NT2/D1 (cell line): ENCODE data around the gene GINS2.

ENCODE experiments used
- YY1 ChIP-seq: IDR thresholded peaks from 2 replicates; pipeline ENCODE4 v1.6.1; 2011; ENCODE audit not compliant: insufficient read length, insufficient read depth
- ZNF274 ChIP-seq: IDR thresholded peaks from 2 replicates; pipeline ENCODE4 v1.6.1; 2011; ENCODE audit warnings: mild to moderate bottlenecking, low read depth, low read length

DNA sequence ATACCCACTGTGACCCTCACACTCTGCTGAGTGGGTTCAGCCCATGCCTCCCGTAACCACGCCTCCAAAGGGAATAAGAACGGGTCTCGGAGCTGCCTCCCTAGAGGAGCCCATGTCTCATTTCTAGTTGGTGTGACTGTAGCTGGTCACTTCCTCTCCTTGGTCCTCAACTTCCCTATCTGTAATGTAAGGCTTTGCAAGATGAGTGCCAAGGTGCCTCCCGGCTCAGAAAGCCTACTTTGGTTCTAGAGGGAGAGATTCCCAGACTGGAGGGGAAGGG lies 41.4 kb upstream of the GINS2 start:
- TF ChIP-seq YY1 = no peak
- no peak for TF ChIP-seq ZNF274
